Measurements from ENCODE around the gene TRIB2.

DNA sequence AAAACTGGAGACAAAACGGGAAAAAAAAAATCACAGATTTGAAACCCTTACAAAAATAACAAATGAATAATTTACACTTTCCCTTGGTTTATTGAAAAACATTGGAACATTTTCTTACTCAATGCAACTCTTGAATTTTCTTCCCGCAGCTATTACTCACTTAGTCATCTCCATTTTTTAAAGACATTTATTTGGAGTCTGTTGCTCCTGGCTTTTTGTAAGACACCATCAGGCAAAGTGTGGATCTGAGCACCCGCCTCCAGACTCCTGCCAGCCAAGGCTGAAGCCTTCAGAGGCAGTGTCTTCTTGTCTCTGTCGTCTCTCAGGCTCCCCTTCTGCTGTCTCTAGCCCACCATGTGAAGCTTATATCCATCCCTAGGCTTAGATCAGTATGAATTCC is 46.2 kb downstream of the TRIB2 start:
- TF ChIP-seq CTCF (IDR thresholded peaks at IDR 0.05) (no peak), POLR2A (IDR thresholded peaks at IDR 0.05) (no peak), POLR2AphosphoS5 (IDR thresholded peaks at IDR 0.05) (no peak)
